Epidermal melanocyte (primary cell): ENCODE results near the gene TOB2.

Source experiments
- DNase-seq: peaks from one replicate; pipeline ENCODE4 v3.0.0; 2011; ENCODE audit warnings: low spot score; ENCODE audit not compliant: insufficient read length

The TOB2 gene

DNA sequence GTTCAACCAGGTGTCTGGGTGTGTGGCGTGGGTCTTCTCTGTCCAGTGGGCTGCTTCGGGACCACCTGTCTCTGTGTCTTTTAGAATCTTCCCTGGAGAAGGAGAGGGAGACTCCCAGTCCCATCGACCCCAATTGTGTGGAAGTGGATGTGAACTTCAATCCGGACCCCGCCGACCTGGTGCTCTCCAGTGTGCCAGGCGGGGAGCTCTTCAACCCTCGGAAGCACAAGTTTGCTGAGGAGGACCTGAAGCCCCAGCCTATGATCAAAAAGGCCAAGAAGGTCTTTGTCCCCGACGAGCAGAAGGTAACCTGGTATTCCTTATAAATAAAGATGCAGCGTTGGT lies 52.6 kb downstream of the TOB2 start:
- no peak for DNase-seq

DNA sequence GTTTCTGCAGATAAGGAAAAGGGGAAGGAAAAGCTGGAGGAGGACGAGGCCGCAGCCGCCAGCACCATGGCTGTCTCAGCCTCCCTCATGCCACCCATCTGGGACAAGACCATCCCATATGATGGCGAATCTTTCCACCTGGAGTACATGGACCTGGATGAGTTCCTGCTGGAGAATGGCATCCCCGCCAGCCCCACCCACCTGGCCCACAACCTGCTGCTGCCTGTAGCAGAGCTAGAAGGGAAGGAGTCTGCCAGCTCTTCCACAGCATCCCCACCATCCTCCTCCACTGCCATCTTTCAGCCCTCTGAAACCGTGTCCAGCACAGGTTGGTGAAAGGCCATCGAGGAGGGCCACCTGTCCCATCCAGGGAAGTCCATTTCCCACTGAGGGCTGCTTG lies 59.3 kb downstream of the TOB2 start:
- DNase-seq, result no peak

DNA sequence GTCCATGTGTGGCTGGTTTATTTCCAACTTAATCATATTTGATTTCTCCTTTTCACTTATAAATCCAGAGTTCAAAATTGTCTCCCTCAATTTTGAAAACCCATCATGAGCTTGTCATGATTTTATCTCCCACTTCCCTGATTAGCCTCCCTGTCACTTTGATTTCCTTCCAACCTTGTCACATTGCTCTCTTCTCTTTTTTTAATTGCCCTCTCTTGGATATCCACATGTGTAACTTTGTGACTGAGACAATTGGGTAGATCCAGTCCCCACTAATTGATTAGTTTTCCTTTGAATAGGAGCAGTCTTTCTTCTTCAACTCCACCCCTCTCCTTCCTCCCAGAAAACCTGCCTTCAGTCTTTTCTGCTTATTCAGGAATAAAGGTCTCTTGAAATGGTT lies 62.5 kb downstream of the TOB2 start:
- no peak for DNase-seq
